Glomerular visceral epithelial cell (primary cell): ENCODE measurements around the gene RAPGEF2.

ENCODE experiments used
- DNase-seq: peaks from one replicate; pipeline ENCODE4 v3.0.0-alpha.2; 2016; ENCODE audit errors: extremely low spot score

The RAPGEF2 gene

DNA sequence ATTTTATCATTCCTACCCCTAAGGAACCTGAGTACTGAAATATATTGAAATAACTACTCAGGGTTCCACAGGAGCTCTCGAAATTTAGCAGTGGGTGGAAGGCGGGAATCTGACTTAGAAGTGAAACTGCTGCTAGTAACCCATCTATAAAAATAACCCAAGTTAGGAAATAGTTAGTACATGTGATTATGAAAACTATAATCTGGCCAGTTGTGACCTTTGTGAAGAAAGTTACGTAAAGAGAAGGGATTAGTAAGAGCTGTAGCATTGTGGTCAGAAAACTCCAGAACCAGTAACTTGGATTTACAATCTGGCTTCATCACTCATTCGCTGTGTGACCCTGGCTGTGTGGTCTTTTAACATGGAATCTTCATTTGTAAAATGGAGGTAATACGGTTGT is 175.5 kb downstream of the RAPGEF2 start:
- no peak for DNase-seq

DNA sequence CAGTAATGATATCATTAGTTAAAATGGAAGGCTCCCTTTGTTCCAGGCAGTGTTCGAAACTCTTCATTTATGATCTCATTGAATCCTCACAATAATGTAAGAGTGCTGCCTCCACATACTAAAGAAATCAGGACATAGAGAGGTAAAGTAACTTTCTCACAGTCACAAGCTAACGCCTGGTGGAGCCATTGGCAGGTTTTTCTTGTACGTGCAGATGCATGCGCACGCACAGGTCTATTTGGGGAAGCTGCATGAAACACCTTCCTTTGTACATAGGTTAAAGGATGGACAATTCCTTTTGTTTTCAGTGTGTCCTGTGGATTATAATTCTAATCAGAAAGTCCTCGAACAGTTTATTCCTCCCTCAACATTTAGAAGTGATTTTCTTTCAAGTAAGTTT is 176.2 kb downstream of the RAPGEF2 start:
- no peak for DNase-seq

DNA sequence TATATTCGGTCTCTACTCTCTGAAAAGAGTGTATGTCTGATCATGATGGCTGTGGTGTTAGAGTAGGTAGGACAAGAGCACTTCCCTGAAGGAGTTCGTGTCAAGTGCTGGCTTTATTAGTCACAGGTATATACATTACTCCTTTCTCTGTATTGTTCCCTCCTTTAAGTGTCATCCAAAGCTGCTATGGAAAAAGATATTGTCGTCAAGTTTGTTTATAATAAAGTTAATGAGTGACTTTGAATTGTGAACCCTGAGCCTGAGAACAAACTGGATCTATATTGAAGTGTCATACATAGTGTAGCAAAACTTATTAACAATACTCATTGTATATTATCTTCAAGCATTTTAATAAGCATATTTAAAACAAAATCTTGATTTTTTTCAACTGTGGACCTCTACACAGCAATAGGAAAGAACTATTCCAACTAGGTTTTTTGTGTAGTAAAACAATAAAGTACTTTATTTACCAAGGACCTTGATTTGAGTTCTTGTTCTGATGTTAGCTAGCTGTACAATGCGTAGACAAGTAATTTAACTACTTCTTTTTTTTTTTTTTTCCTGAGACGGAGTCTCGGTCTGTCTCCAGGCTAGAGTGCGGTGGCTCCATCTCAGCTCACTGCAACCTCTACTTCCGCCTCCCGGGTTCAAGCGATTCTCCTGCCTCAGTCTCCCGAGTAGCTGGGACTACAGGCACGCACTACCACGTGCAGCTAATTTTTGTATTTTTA is 177.7 kb downstream of the RAPGEF2 start:
- no peak for DNase-seq

DNA sequence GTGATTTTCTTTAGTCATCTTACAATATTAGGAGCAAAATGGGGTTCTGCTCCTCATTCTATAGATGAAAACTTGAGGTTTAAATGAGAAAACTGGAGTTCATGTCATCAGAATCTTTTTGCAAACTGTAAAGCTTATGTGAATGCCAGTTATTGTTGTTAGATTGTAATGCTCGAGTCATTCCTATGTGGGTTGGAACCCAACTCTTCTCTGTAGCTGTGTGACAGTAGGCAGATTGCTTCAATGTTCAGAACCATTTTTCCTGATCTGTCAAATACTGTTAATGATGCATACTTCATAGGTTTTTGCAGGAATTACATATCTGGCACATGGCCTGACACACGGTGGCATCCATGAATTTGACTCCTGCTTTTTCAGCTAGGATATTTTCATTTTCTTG is 178.9 kb downstream of the RAPGEF2 start:
- no peak for DNase-seq

DNA sequence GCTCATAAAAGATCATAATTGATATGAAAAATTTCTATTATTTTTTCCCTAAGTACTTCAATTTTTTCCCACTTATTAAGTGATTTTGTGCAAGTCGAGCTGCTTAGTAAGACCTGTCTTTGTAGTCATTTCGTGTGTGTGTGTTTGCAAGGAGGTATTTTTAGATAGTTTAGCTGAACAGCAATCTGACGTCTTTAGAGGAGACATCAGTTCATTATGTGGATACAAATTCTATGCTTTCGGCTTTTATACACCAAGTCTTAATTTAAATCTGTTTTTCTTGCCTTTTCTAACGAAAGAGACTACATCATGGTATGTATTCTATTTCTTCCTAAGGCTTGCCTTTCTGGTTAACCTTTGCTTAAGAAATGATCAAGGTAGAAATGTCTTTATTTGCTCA is 179.4 kb downstream of the RAPGEF2 start:
- no peak for DNase-seq

DNA sequence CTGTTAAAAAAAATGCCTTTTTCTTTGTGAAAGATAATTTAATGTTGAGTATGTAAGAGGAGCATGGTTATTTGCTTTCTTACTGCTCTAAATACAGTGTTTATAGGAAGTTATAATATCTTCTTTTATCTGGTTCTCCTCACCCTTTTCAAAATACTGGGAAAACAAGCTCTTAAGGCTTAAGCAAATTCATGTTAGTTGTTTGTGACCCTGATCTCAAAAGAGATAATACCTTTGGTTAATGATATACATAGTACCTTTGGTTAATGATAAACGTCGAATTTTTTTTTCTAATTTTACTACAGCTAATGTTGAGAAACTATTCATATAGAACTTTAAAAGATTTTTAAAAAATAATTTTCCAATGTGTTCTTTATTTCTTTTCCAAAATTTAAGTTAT is 180.1 kb downstream of the RAPGEF2 start:
- no peak for DNase-seq

DNA sequence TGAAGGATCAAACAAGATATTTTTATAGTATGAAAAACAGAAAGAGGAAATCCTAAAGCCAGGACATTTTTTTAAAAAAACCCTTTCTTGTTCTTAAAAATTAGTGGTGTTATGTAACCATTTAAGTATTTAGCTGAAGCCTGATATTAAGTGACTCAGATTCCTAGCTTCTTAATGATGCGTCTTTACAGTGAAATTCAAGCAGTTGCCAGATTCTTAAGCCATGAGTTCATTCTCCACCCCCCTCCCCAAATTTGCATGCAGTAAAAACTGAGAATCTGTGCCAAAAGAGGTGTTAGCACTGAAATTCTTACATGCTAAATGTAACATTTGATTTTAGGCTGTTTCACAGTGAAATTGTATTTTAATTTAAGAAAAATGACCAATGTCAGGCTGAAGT is 180.8 kb downstream of the RAPGEF2 start:
- peak; percentile 86 for DNase-seq

DNA sequence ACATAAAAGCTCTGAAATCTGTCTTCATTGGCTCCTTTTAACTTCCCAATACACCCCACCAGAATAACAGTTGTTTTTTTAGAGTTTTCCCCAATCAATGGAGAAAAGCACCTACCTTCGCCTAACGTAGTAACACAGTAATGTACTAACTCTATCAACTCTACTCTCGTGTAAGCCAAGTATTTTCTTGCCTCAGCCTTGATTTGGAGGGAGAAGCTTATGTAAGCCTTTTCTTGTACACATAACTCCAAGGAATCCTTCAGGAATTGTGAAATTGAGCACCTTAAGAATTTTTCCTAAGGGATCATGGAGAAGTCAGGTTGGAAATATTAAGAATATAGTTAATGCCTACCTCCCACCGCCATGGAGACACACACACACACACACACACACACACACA is 181.2 kb downstream of the RAPGEF2 start:
- peak; percentile 30 for DNase-seq

DNA sequence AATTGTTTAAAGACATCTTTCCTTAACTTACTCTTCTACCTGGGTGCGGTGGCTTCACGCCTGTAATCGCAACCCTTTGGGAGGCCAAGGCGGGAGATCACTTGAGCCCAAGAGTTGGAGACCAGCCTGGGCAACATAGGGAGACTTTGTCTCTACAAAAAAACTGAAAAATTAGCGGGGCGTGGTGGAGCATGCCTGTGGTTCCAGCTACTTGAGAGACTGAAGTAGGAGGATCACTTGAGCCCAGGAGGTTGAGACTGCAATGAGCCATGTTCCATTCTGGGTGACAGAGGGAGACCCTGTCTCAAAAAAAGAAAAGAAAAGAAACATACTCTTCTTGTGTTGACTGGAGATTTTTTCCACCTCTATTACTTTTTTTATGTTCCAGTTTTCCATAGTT is 181.9 kb downstream of the RAPGEF2 start:
- peak; percentile 24 for DNase-seq

DNA sequence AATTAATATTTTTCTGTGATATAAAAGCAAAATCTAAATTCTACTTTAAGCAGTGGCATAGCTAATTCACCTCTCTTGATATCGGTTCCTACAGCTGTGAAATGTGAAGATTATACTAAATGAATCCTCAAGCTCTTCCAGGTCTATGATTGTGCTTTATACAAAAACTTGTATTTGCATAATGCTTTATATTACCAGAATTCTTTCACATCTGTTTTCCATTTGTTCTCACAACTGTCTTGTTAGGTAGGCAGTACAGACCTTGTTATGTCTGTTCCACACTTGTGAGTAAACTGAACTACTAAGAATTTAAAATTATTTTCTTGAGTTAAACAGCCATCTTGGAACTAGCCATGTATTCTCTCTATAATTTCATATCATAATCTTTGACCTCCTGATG is 184.9 kb downstream of the RAPGEF2 start:
- DNase-seq: no peak

DNA sequence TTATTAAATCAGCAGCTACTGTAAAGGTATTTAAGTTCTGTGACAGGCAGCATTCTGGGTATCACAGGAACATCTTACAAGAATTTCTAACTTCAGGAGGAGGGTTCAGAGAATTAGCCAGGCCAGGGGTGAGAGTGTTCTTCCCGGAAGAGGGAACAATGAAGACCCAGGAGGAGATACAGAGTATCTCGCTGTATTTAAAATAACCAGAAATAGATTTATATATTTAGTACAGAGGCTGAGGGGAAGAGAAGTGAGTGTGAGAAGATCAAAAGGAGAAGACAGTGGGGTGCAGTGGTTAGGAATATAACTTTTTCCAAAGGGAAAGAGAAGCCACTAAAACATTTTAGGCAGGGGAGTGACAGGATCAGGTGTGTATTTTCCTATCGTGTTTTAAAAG is 186.8 kb downstream of the RAPGEF2 start:
- DNase-seq: no peak

DNA sequence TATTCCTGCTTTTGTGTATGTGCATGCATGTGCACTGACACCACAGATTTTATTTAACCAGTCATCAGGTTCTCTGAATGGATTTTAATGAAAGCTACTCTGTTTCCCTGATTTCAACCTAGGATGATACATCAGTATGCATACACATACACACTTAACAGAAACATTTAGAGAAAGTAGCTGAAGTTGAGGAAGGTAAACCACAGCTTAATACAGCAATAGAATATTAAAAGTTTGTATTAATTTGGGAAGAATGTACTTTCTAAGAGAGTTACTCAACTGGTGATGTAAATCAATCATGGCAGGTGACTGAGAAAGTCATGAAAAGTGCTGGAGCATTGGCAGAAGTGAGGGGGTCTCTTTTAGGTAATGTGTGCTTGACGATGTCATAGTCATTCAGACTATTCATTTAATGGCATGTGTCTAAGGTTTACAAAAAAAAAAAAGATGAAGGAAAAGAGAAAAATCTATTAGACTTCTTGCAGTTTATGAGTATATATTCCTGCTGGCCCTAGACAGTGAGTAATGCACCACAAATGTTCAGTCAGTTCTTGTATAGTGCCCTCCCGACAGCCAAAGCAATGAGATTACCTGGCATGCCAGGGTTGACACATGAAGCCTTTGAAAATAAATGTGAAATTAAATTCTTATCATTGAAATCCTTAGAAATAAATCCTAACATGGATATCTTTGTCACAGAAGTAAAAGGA is 187.6 kb downstream of the RAPGEF2 start:
- peak; percentile 61 for DNase-seq

DNA sequence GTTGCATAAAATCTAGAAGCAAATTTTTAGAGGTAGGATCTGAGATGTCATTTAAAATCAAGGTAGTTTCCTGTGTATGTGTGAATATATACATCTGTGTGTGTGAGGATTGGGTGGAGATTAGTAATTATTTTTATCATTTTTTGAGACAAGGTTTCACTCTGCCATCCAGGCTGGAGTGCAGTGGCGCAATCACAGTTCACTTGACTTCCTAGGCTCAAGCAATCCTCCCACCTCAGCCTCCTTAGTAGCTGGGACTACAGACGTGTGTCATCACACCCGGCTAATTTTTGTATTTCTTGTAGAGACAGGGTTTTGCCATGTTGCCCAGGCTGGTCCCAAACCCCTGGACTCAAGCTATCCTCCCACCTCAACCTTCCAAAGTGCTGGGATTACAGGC is 188.3 kb downstream of the RAPGEF2 start:
- no peak for DNase-seq

DNA sequence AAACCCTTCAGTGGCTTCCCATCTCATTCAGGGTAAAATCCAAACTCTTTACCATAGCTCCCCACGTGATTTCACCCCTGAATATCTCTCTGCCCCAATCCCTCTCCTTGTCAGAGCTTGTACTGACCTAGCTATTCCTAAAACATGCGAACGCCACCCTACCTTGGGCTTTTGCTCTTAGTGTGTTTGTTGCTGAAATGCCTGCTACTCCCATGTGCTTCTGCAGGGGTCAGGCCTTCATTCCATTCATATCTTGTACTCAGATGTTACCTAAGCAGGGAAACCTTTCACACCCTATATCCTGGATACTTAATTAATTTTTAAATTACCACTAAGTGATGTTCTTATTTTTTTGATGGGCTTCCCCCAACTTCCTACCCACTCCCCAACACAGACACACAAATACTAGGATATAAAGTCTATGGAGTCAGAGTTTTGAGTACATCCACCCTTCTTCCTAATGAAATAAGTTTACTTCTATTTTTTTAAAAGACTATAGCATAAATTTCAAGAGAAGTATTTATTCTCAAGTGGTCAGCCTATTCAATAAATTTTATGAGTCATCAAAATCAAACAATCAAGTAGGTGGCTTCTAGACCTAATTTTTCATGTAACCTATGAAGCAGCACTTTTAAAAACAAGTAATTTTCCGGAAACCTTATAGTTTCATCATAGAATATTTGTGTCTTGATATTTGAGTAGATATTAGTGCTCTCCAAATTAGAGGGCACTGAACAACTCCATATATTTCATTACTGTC is 189.4 kb downstream of the RAPGEF2 start:
- no peak for DNase-seq

DNA sequence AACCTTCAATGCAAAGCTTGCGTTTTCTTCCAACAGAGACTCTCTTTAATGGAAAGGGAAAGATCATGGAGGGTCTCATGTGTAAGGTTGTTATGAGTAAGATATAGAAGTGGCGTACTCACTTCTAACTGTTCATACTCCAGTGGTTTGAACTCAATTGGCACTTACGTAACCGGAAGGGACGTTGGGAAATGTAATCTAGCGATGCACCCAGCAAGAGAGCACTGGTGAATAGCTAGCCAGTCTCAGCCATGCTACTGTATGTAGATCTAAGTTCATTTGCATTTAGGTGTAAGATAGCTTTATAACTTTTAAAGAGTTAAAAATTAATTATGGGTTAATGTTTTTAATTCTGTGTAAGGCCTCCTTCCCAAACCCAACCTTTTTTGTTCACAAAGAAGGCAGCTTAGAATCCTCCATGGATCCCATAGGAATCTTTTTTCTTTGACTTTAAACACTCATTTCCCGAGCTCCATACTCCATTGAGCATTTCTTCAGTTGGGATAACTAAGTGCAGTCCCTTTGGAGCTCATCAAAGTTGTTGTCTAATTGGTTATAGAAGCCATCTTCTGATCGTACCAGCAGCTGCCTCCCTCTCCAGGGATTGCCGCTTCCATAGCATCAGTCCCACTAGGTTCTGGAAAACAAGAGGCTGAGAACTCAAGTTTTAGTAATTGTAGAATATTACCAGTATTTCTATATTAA is 191.1 kb downstream of the RAPGEF2 start:
- no peak for DNase-seq

DNA sequence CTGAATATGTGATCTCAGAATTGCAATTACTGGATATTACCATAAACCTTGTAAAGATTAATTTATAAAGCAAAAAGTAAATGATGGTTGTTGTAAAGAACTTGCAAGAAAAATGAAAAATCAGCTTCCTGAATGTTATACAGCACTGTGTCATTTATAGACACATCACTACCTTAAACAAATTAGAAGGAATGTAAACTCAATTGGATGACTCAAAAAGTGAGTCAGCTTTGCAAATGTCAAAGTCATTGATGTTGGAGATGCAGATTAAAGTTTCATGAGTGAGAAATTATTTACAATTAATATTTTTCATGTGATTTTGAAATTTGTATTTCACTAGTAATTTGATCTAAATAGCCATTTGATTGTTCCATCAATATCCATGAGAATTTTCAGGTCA is 193.2 kb downstream of the RAPGEF2 start:
- DNase-seq: no peak

DNA sequence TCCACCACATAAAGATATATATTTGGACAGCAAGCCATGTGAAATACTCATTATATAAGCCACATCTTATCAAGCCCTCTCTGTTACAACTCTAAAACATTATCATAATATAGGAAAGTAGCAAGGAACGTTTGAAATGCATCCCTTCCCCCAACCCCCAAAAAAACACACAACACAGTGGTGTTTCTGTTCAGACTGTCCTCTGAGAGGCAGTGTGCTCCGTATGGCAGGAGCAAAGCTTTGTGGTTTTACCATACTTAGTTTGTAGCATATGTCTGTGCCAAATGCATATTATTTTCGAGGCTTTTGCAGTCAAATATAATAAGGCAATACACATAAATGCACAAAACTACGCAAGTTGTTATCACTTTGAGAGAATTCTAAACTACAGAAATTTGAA is 194.2 kb downstream of the RAPGEF2 start:
- no peak for DNase-seq

DNA sequence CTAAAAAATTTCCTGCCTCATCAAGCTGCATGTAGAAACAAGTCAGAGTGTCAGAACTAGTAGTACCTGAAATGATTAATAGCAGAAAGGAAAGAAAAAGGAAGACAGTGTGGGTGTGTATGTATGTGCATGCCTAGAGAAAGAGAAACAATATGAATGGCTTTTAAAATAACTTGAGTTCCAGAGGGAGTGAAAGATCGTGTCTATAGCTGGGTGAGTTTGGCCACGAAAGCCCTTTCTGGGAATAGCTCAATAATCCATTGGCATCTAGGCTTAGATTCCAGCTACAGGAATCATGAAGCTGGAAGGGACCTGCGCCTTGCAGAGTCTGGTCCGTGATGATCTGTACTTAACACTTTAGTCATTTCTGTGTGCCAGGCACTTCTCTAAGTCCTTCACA is 195.6 kb downstream of the RAPGEF2 start:
- DNase-seq: peak; percentile 31

DNA sequence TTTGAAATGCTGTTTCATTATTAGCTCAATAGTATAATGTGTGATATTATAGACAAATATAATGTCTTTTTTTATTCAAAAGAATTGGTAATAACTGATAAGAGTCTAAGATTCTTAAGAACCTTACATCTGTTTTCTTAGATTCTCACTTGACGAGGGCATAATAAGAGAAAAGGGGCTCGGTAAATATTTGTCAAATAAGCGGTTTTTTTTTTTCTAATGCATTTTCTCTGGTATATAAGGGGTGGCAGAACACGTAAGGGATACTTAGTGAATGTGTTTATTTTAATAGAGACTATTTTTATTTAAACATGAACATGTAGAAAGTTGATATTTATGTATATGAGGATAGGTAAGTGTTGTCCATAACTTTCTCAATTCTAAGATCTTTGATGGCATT is 200.6 kb downstream of the RAPGEF2 start:
- DNase-seq: no peak

DNA sequence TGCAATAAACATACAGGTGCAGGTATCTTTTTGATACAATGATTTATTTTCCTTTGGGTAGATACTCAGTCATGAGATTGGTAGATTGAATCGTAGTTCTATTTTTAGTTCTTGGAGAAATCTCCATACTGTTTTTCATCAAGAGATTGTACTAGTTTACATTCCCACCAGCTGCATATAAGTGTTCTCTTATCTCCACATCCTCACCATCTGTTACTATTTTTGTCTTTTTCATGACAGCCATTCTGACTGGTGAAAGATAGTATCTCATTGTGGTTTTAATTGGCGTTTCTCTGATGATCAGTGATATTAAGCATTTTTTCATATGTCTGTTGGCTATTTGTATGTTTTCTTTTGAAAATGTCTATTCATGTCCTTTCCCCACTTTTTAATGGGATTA is 202.2 kb downstream of the RAPGEF2 start:
- DNase-seq: no peak

DNA sequence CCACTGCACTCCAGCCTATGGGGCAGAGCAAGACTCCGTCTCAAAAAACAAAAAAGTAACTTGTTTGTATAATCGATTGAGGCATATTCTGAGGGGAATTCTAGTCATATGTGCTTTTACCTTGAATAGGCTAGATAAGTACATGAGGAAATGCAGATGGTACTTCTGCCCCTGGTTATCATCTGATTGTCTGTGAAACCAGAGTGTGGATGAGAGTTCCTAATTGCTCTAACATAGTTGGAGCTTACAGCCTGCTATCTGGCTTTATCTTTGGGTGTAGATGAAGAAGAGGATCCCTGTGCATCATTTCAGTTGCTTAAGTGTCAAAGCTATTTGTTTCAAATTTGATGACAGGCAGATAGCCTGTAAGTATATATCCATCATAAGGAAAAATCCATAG is 205.1 kb downstream of the RAPGEF2 start:
- no peak for DNase-seq
